ENCODE measurements around the gene KIF16B. TPM values are rescaled to one million over a fixed set of nuclear protein-coding genes. Genes with fewer than 3 reads are reported as not detected.

Gene KIF16B
- total RNA-seq, 1 experiment from 2014 or later, result 16.6 TPM

- no peak for TF ChIP-seq TCF7L2 (IDR thresholded peaks at IDR 0.05; ENCODE audit: low read depth, low read length)
- TF ChIP-seq CTCF (IDR thresholded peaks at IDR 0.05), result no peak
- Histone ChIP-seq H3K9me3 (ENCODE audit: control insufficient read depth, insufficient read depth, low read depth, low read length) (no peaks in the 10 kb centered on the region), H3K4me1 (ENCODE audit: control insufficient read depth, insufficient read depth, low read length) (no peaks in the 10 kb centered on the region), H3K4me3 (ENCODE audit: low read depth in 2 of 2, low read length in 2 of 2) (no peak overlapping the region), H3K27ac (ENCODE audit: low read length) (no peak overlapping the region), H3K36me3 (ENCODE audit: control insufficient read depth, insufficient read depth, low read length) (no peaks in the 10 kb centered on the region), H3K27me3 (ENCODE audit: control insufficient read depth, insufficient read depth, low read length) (no peaks in the 10 kb centered on the region)
- ATAC-seq (no peak), DNase-seq (ENCODE audit: low read depth, low spot score) (no peak)
- intact Hi-C loops (cut with micrococcal nuclease; ENCODE audit: unreplicated experiment) (no loop called here), in situ Hi-C loops (cut with HindIII; ENCODE audit: low pct_unique_long_range_greater_than_20kb, low sequenced_read_pairs) (no loop called here)
- CTCF ChIA-PET, result no interaction called here
- POLR2A ChIA-PET, result no interaction called here
- no TSS peak for BruUV-seq (replicated peaks)
Observed at GRCh38 chr20:16270989-16271388, 302.3 kb downstream of the KIF16B start.

GRCh38 chr20:16270314-16270931 lies 302.8 kb downstream of the KIF16B start:
- TF ChIP-seq POLR2AphosphoS5 (IDR thresholded peaks at IDR 0.05; ENCODE audit: low read depth, low read length), result no peak
- no peak for TF ChIP-seq CTCF (IDR thresholded peaks at IDR 0.05)
- no peak for TF ChIP-seq SIN3A (IDR thresholded peaks at IDR 0.05; ENCODE audit: borderline replicate concordance, insufficient read depth, low read depth, low read length)
- no peak for TF ChIP-seq TCF7L2 (IDR thresholded peaks at IDR 0.05; ENCODE audit: low read depth, low read length)
- no peak for TF ChIP-seq REST (IDR thresholded peaks at IDR 0.05; ENCODE audit: insufficient read depth in 1 of 2, low read depth in 2 of 2, low read length in 1 of 2)
- Histone ChIP-seq H3K9me3 (ENCODE audit: control insufficient read depth, insufficient read depth, low read depth, low read length) (no peaks in the 10 kb centered on the region), H3K27ac (ENCODE audit: low read length) (no peak overlapping the region), H3K27me3 (ENCODE audit: control insufficient read depth, insufficient read depth, low read length) (no peaks in the 10 kb centered on the region), H3K4me3 (ENCODE audit: low read depth in 2 of 2, low read length in 2 of 2) (no peak overlapping the region), H3K4me1 (ENCODE audit: control insufficient read depth, insufficient read depth, low read length) (no peaks in the 10 kb centered on the region), H3K36me3 (ENCODE audit: control insufficient read depth, insufficient read depth, low read length) (no peaks in the 10 kb centered on the region)
- intact Hi-C loops (cut with micrococcal nuclease; ENCODE audit: unreplicated experiment) (no loop called here), in situ Hi-C loops (cut with HindIII; ENCODE audit: low pct_unique_long_range_greater_than_20kb, low sequenced_read_pairs) (no loop called here)
- no peak for DNase-seq (ENCODE audit: low read depth, low spot score)
- no TSS peak for BruUV-seq (replicated peaks)
- POLR2A ChIA-PET, result no interaction called here
- no peak for ATAC-seq
- CTCF ChIA-PET, result no interaction called here
